Renal pelvis (tissue), 4 donors: Measurements from ENCODE around the gene CCDC149. TPM values are rescaled to one million over a fixed set of nuclear protein-coding genes. Genes with fewer than 3 reads are reported as not detected.

Experiments used
- DNase-seq: peaks from one replicate; pipeline ENCODE4 v3.0.0-alpha.2; 2013
- polyA plus RNA-seq, 3 donors: library from polyadenylated mRNA; unstranded; fragments of 120-200 nt; gene quantifications; one replicate each; pipeline ENCODE4 v1.2.1, GENCODE V29; 2013; ENCODE audit not compliant: insufficient read length in 3 of 3

Gene CCDC149
- polyA plus RNA-seq, 3 donors = 16.4 to 22.1 (median 21.5) TPM

DNA sequence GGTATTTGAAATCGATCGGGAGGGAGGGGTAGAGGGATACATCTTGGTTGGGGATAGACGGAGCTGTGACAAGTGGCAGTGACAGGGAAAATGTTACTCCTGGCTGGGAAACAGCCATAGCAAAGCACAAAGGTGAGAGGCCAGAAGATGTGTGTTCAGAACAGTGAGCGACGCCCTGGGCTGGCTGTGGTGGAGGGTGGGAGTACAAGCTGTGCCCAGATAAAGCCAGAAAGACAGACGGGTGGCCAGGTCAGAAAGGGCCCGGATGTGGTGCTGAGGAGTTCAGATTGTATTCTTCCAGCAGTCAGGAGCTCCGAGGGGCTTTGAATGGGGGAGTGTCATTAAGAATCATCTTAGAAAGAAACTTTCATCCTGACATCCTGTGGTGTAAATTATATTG, 27.9 kb downstream of the CCDC149 start:
- no peak for DNase-seq

DNA sequence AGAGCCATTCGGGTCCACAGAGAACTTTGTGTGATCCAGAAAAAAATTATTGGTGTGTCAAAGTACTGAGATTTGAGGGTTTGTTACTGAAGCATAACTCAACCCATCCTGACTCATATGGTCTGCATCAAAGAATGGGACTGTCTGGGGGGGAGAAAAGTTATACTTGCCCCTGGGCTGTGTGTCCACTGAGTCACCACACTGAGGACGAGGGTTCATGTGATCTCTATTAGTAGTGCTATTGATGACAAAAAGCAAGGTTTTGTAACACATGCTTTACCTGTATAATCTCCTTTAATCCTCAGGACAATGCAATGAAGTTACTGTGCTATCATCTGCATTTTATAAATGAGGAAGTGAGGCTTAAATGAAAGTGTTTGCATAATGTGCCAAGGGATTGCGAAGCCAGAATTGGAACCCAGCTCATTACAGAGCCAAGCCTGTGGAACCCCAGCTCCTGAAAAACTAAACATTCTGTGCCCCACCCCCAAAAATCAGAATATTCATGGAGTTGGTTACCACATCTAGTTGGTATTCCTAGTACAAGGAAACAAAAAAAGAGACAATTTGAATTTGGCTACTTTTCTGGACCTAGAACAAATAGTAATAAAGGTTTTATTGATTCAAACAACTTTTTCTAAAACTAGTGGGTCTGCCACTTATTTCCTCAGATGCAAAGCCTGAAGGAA, 31.2 kb downstream of the CCDC149 start:
- no peak for DNase-seq

DNA sequence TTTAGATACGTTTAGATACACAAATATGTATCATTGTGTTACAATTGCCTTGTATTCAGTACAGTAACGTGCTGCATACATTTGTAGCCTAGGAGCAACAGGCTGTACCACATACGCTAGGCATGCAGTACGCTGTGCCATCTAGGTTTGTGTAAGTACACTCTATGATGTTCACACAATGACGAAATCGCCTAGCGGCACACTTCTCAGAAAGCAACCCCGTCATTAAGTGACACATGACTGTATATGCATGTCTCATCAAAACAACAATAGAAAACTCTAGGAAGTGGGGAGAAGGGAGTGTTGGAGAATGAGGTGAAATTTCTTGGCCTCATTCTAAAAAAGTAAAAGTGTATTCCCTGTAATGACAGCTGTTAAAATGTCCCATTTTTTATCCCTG, 32.7 kb downstream of the CCDC149 start:
- no peak for DNase-seq

DNA sequence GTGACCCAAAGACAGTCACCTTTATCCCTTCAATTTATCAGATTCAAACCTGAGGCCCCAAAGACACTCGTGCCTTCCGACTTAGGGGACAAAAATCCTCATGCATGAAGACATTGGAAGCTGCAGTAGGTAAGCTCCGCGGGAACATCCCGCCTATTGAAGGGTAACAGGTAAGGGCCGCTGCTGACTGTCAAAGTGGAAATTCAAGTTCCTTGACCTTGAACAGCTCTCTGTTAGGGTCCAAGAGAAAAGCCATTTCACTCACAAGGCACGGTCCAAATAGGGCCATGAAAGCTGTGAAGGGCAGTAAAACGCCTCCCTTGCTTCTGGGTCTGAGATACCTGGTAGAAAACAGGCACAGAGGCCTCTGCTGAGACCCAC, 34.2 kb downstream of the CCDC149 start:
- DNase-seq = no peak

DNA sequence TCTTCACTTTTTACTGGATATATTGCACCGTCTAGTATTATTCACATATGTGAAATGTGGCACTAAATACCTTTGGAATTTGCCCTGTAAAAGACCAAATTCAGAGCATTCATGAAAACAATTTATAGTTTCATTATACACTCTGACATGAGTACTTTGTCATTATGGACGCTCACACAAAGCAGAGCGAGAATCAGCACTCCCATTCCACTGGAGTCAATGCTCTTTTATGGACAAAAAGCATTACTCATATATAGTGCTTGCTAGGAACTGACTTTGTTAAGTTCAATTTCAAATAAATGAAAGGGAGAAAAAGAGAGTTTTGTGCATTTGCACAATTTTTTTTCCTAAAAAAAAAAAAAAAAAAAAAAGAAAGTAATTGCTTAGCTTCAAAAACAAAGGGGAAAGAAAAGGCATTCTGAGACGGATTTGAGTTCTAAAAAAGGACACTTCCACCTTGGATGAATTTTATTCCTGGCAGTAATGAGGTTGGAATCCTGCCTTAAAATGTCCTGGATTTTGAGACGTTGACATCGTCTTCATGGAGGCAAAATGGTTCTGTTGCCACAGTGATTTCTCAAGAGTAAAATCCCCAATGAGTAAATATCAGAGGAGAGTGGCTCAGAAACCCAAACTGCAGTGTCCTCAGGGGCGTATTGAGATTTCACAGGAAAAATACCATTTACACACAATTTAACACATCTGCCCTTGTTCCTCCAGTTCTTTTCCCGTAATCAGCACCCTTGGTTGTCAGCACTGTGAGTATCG, 34.8 kb downstream of the CCDC149 start:
- no peak for DNase-seq

DNA sequence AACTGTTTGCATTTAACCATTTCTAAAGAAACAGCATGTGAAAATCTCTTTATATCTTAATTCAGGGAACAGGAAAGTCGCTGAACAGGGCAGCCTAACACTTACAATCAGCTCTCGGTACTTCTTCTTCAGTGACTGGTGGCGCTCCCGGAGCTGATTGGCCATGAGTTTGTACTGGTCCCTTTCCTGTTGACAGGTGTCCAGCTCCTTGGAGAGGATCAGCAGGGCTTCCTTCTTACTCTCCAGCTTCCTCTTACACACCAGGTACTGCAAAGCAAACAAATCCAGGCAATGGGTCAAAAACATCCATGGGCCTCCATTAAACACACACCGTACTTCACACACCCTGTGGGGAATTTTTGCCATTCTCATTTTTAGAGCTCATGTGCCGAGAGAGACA, 36.4 kb downstream of the CCDC149 start:
- no peak for DNase-seq

DNA sequence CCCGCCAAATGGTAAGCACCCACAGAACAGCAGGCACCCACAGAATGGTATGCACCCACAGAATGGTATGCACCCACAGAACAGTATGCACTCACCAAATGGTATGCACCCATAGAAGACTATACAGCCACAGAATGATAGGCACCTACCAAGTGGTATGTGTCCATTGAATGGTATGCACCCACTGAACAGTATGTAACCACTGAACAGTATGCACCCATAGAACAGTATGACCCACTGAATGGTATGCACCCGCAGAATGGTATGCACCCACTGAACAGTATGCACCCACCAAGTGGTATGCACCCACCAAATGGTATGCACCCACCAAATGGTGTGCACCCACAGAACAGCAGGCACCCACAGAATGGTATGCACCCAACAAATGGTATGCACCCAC, 40.1 kb downstream of the CCDC149 start:
- no peak for DNase-seq

DNA sequence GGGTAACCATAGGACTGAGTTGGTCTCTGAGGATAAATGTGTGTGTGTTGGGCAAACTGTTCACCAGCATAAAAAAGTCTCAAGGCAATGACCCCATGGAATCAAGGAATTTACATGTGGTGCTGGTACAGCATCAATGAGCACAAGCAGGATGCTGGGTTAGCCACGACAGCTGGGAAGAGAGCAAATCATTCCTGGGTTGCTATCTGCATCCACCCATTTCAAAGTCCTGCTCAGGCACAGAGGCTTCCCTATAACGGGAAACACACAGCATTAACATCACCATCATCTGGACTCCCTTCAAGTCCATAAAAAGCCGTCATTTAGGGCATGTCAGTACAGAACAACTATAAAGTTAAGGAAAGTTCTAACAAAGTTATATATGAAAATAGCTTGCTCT, 41.6 kb downstream of the CCDC149 start:
- DNase-seq = no peak

DNA sequence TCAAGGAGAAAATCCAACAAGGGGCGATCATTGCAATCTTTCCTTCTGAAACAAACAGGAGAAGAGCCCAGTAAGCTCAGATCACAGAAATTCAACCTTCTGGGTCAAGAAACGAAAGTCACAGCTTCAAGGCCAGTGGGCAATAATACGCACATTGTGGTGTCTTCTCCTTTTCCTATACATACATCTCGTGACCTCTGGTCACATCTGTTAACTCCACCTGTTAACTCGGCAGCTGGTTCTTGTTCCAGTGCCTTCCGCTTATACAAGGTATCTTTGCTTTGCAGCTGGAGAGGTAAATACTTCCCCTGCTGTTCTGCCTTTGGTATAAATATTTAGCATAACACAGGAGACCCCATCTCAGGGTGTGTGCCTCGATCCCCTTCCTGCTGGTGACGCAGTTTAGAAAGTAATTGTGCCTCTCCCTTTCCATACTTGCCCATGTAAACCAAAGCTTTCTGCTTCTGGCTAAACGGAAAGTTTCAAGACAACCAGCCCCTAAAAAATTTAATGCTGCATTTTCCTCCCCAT, 45.0 kb downstream of the CCDC149 start:
- DNase-seq = no peak

DNA sequence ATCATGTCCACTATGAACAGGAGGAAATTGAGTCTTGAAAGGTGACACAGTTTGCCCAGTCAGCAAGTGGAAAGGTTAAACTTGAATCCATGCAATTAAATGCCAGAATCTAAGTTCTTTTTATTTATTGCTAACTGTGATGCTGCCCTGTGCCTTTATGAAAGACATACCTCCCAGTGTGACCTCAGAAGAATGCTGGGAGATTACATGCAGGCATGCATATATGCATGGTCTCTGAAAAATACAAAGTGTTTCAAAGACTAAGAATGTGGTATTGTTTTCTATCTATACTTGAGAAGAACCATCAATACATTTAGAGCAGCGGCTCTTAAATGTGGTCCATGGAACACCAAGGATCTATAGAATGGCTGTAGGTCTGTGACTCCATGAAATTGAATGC, 45.6 kb downstream of the CCDC149 start:
- DNase-seq = no peak

DNA sequence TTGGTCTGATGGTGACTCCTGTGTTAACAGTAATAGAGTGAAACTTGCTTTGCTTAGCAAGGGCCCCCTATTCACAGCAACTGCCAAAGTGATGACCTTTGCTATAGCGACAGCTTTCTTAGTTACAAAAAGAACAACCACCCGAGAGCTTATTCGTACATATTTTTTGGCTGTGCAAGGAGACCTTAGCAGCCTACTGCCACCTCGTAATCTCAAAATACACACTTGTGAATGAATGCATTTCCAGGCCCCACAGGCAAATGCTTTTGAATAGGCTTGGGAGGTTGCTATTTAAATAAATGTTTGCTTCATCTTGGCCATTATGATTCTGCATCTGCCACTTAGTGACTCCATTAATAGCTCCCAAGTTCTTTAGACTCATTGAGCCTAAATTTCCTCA, 47.4 kb downstream of the CCDC149 start:
- DNase-seq = no peak

DNA sequence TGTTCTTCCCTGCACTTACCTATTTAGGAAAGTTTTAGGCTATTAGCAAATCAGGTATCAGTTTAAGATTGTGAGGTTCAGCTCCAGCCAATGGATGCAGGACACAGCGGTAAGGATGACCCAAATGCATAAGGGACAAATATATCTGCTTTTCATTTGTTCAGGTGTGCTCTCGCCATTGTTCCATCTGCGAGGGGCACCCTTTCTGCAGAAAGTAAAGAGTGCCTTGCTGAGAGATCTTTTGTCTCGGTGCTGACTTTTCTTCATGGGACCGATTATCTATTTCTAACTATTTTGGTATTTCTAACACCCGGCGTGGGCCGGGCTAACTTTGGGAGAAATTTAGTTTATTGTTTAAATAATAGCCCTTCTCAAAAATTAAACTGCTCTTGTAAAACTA, 49.0 kb downstream of the CCDC149 start:
- no peak for DNase-seq

DNA sequence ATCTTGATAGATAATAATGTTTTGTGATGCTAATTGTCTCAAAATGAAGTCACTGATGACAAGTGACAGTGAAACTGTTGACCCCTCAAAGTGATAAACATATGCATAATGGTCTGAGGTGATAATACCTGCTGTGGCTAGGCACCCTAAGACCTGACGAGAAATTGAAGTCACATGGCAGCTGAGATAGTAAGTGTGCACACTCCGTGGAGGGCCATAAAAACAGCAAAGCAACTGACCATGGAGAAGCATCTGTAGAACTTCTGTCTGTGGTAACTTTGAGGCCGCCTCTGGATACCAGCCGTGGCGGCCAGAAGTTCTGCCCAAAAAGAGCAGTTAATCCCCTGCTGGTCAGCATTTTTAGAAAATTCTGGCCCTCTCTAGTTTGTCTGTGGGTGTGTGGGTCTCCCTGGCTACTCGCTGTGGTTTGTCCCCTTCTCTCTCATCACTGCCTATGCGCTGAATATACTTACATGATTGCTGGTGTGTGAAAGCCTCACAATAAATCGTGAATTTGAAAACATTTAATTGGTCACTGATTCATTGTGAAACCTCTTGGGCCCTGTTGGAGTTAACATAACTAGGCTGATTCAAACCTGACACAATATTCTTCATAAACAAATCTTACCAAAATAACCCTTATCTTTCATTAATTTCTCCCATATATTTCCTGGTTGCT, 50.6 kb downstream of the CCDC149 start:
- DNase-seq = no peak

DNA sequence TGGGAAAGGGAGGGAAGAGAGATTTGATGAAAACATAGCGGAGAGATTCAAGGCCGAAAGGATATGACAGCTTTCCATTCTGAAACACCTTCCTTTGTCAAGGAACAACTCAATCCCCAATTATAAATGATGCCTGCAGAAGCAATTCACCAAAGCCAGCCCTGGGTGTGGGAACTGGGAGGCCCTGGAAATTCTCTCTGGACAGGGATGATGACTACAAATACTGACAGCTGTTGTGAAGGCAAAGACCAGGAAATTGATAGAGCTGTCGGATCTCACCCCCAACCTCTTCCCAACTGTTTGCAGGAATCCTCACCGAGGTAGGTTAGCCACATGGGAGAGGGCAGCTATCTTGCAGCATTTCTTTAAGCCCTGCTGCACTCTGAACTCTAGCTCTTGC, 54.3 kb downstream of the CCDC149 start:
- DNase-seq = no peak

DNA sequence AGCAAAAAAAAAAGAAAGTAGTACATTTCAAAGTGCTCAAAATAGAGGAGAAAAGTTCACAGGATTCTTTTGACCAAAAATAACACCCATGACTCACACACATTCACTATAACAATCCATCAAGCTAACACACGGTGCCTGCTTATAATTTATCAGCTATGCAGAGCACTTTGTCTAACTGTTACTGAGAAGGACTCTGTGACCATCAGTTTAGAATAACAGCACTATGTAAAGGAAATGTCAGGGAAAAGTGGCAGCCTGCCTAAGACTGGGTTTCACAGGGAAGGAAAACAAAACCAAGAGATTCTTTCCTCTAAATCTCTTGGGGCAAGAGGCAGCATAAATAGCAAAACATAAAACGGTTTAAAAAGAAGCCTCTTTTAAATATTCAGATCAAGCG, 54.8 kb downstream of the CCDC149 start:
- DNase-seq = peak; percentile 49

DNA sequence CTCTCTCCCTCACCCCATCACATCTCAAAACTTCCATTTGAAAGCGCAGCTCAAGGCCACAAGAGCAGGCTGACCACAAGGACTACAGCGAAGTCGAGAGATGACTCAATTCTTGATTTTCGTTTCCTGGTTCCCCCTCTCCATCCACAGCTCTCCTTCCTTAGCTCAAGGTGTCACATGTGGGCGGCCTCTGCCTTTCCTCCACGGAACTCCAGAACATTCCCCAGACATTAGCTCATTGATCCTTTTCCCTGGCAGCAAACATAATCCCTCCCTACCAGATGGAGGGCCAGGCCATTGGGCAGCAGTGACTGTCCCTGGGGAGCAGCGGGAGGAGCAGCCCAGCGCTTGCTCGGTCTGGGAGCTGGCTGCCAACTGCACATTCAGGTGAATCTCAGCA, 56.3 kb downstream of the CCDC149 start:
- no peak for DNase-seq

DNA sequence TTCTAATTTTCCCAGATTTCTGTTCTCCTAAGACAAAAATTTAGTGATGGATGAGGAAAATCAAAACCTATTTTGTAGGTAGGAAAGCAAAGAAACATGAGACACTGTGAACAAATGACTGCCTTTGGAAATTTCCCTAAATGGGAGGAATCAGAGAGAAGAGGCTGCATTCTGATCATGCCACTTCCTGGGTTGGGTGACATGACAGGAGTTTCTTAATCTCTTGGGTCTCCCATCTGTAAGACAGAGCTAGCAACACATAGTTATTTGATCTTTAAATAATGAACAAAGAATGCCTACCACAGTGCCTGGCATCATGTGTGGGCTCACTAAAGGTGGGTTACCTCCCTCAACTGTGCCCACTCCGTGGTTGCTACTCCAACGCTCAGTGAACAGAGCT, 57.1 kb downstream of the CCDC149 start:
- no peak for DNase-seq

DNA sequence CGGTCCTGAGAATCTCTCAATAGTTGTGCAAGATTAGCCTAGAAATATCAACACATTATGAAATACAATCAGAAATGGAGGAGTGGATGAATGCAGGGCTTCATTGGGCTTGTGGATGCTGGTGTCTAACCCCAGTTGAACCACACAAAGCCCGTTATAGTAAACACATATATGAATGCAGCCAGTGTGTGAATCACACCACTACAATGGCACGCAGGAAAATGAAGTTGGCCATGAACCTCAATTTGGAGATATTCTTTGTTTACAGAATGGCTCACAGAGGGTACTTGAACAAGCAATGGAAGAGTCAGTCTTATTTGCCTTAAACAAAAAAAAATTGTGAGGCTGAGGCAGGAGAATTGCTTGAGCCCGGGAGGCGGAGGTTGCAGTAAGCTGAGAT, 59.7 kb downstream of the CCDC149 start:
- no peak for DNase-seq

DNA sequence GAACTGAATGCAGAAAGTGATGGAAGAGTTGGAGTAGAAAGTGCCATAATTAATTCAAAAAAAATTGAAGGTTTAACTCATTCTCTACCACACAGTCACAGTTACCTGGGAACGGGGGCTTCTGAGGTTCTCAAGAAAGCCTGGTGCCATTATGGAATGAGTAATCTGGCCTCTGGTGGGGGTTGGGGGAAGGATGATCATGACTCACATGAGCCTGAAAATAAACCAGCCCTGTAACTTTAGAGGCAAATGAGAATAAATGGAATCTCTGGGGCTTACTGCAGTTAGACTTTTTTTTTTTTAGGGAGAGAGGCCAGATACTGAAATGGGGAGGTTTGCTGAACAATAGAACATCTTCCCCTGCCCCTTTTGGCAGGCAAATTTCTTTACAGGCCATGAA, 62.2 kb downstream of the CCDC149 start:
- DNase-seq = no peak

DNA sequence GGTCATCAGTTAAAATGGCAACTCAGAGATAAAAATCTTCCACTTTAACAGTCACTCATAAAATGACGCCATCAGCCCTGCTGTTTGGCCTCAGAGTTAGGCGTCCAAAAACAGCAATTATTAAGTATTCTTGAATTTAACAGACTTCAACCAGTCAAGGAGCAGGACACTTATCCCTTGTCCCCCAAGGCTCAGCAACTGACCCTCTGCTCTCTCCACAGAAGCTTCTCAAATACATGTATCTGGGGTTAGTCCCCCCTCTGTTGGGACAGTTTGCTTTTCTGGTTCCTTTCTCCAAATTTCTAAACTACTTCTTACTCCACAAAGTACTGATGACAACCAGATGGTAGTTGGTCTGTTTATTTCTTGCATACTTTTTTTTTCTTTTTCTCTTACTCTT, 63.1 kb downstream of the CCDC149 start:
- peak; percentile 51 for DNase-seq

DNA sequence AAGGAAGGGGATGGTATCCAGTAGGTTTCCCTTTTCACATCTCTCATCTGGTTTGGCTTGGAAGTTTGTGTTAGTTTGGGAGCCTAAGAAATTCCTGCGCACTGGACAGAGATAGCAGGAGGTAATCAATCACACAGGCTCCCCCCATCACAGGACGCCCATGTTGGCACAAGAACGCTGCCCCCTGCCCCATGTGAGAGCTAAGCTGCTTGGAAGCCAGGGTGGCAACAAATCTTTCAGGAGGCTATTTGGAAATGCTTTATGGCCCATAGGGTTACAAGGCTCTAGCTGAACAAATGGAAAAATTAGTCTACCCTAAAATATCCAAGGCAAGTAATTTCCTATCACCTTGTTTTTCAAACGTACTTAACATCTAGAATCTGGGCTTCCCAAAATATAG, 63.5 kb downstream of the CCDC149 start:
- DNase-seq = peak; percentile 33

DNA sequence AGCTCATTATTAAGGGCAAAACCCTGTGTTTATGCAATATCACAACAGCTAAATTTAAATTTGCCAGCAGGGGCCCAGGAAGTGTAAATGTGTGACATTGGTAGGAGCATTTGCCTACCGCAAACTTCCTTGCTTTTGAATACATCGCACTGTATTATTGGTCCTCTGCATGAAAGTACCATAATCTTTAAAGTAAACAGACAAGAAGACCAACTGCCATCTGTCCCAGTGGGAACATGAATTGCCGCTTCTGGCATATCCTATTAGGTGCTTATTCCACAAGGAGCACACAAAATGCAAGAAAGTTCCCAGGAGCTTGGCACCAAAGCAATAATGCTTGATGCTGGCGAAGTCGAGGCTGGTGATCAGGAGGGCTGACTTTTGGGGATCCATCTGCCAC, 66.1 kb downstream of the CCDC149 start:
- no peak for DNase-seq

DNA sequence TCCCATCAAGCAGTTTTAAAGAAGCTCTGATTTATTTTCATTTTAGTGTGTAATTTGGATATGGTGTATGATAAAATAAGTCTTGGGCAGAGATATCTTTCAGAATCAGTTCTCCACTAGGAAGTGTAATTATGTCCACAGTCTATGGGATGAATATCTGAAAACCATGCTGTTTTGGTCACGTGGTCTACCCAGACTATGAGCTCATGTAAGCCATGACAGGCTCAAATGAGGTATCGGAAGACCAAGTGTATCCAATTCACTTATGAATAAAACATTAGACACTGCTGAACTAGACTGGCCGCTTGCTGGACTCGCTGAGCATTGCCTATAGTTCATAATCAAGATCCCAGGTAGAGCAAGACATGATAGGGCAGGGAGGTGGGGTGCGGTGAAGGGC, 66.9 kb downstream of the CCDC149 start:
- no peak for DNase-seq
